OCI-LY7 (cell line): ENCODE data around the gene VASP. TPM values are rescaled to one million over a fixed set of nuclear protein-coding genes. Genes with fewer than 3 reads are reported as not detected.
"Not testable (repeated sequence)": the region's sequence is repeated elsewhere in the genome, so short reads cannot be mapped to it uniquely, and the experiment has no call there.

Experiments used
- BruUV-seq: library from RNA; stranded (reverse); fragments of 400-500 nt; replicated peaks from 2 replicates; lab custom pipeline; 2021; lab: Mats Ljungman, UMichigan
- CTCF ChIA-PET: fragments of 300-600 bp; sonication (Branson Sonifier 250); formaldehyde crosslinking; loops from one replicate; lab custom pipeline; 2022; ENCODE audit warnings: antibody characterized with exemption; ENCODE audit not compliant: unreplicated experiment; lab: Charles Lee
- POLR2A ChIA-PET: fragments of 300-600 bp; sonication (Branson Sonifier 250); formaldehyde crosslinking; loops from one replicate; lab custom pipeline; 2022; ENCODE audit warnings: antibody characterized with exemption; lab: Charles Lee
- DNase-seq: peaks from one replicate; pipeline ENCODE4 v3.0.0-alpha.2; 2015; ENCODE audit warnings: low spot score
- H2AFZ ChIP-seq: fragments of 200-600 bp; sonication (generic), shearing (Covaris generic); 2 replicates; pipeline ENCODE4 v1.6.1; 2014; ENCODE audit warnings: mild to moderate bottlenecking, antibody characterized with exemption, low read length, moderate library complexity
- H3K27ac ChIP-seq: fragments of 200-600 bp; sonication (generic); 2 replicates; pipeline ENCODE4 v1.5.1; 2014; ENCODE audit warnings: mixed run types, low read depth, mild to moderate bottlenecking, moderate library complexity, low read length, inconsistent platforms; ENCODE audit not compliant: poor library complexity, severe bottlenecking
- H3K36me3 ChIP-seq: fragments of 200-600 bp; sonication (generic); 2 replicates; pipeline ENCODE4 v1.6.1; 2014; ENCODE audit warnings: mild to moderate bottlenecking, antibody characterized with exemption, low read length, moderate library complexity, mixed read lengths; ENCODE audit not compliant: insufficient read depth
- H3K4me1 ChIP-seq: fragments of 200-600 bp; sonication (generic); 2 replicates; pipeline ENCODE4 v1.5.1; 2014; ENCODE audit warnings: mild to moderate bottlenecking, low read length; ENCODE audit not compliant: insufficient read depth, poor library complexity, severe bottlenecking
- H3K4me2 ChIP-seq: fragments of 200-600 bp; sonication (generic); 2 replicates; pipeline ENCODE4 v1.6.1; 2014; ENCODE audit warnings: mild to moderate bottlenecking, low read length
- H3K4me3 ChIP-seq: fragments of 200-600 bp; sonication (generic); 2 replicates; pipeline ENCODE4 v1.5.1; 2014; ENCODE audit warnings: mild to moderate bottlenecking, low read depth, low read length; ENCODE audit not compliant: poor library complexity, severe bottlenecking
- H3K79me2 ChIP-seq: fragments of 200-600 bp; sonication (generic); 2 replicates; pipeline ENCODE4 v1.6.1; 2016; ENCODE audit warnings: low read depth, mild to moderate bottlenecking, low read length, moderate library complexity, mixed read lengths; ENCODE audit not compliant: insufficient read depth
- H3K9me2 ChIP-seq: fragments of 200-600 bp; sonication (generic); 2 replicates; pipeline ENCODE4 v1.6.1; 2016; ENCODE audit warnings: mild to moderate bottlenecking, low read length, mixed read lengths; ENCODE audit not compliant: insufficient read depth
- H3K9me3 ChIP-seq: fragments of 200-600 bp; sonication (generic); 2 replicates; pipeline ENCODE4 v1.6.1; 2014; ENCODE audit warnings: mild to moderate bottlenecking, mixed run types, low read length, mixed read lengths
- H4K20me1 ChIP-seq: fragments of 200-600 bp; sonication (generic); 2 replicates; pipeline ENCODE4 v1.6.1; 2014; ENCODE audit warnings: mild to moderate bottlenecking, antibody characterized with exemption, low read length, moderate library complexity, mixed read lengths; ENCODE audit not compliant: insufficient read depth
- CTCF ChIP-seq: fragments of 200-600 bp; sonication (generic); conservative IDR thresholded peaks from 2 replicates; pipeline ENCODE4 v1.5.1; 2014; ENCODE audit warnings: mild to moderate bottlenecking, antibody characterized with exemption, low read length, moderate library complexity, mixed read lengths
- EZH2phosphoT487 ChIP-seq: fragments of 200-600 bp; sonication (generic); IDR thresholded peaks from 2 replicates; pipeline ENCODE4 v1.6.1; 2018; ENCODE audit warnings: low read depth, borderline replicate concordance, mild to moderate bottlenecking, mixed run types, antibody characterized with exemption, low read length, moderate library complexity, mixed read lengths
- intact Hi-C: fragments of 100-400 bp; cut with micrococcal nuclease; formaldehyde crosslinking; loops from one replicate; pipeline ENCODE4 v1.10.0; 2022; ENCODE audit not compliant: unreplicated experiment
- total RNA-seq, 2 experiments: library from RNA; depleted of rRNA in 1 of 2; stranded (reverse); fragments of >200 nt in 1 of 2; shearing (Covaris generic) in 1 of 2; gene quantifications; 2 replicates each; pipeline ENCODE4 v1.2.3, GENCODE V29; 2014 to 2022

VASP gene
- total RNA-seq, 2 experiments from 2014 or later: 39.6 to 62.8 TPM

- peaks cover 18% of the 10 kb centered on the region for H3K79me2 ChIP-seq
- no peak for DNase-seq
- H3K4me3 ChIP-seq: peak overlapping the region; percentile 92
- H3K9me2 ChIP-seq: no peaks in the 10 kb centered on the region
- peaks cover 11% of the 10 kb centered on the region for H4K20me1 ChIP-seq
- peak overlapping the region; percentile 85 for H3K27ac ChIP-seq
- H3K4me2 ChIP-seq: peak overlapping the region; percentile 99
- ChIA-PET CTCF (no interaction called here), POLR2A (interaction anchor here (0.6 kb wide), 1 partner anchor 26 kb away, joined by 3 read pairs; no protein-coding TSS in a partner anchor)
- no peaks in the 10 kb centered on the region for H3K9me3 ChIP-seq
- TF ChIP-seq EZH2phosphoT487 (no peak), CTCF (no peak)
- peaks cover 36% of the 10 kb centered on the region for H3K4me1 ChIP-seq
- BruUV-seq: TSS peak; percentile 44
- intact Hi-C loops: loop anchor here (5.0 kb wide), 2 partner anchors 48 to 133 kb away; no protein-coding TSS in a partner anchor
- H2AFZ ChIP-seq: no peak overlapping the region
- no peaks in the 10 kb centered on the region for H3K36me3 ChIP-seq
Observed at GRCh38 chr19:45509692-45510015, 2.4 kb downstream of the VASP start.

DNA sequence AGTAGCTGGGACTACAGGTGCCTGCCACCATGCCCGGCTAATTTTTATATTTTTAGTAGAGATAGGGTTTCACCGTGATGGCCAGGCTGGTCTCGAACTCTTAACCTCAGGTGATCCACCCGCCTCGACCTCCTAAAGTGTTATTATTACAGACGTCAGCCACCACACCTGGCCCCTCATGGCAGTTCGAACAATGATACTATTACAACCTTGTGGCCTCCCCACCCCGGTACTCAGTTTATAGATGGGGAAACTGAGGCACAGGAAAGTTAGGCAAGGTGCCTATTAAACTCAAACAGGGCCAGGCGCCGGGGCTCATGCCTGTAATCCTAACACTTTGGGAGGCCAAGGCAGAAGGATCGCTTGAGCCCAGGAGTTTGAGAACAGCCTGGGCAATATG lies 3.1 kb downstream of the VASP start:
- H3K9me2 ChIP-seq, H3K36me3 ChIP-seq, H3K27ac ChIP-seq, H3K9me3 ChIP-seq, POLR2A ChIA-PET, H3K4me2 ChIP-seq, H2AFZ ChIP-seq, CTCF ChIA-PET, H3K4me3 ChIP-seq, BruUV-seq, DNase-seq, intact Hi-C loops: not testable (repeated sequence)
- H3K4me1 ChIP-seq: peaks cover 43% of the 10 kb centered on the region
- H4K20me1 ChIP-seq: peaks cover 15% of the 10 kb centered on the region
- peaks cover 18% of the 10 kb centered on the region for H3K79me2 ChIP-seq

DNA sequence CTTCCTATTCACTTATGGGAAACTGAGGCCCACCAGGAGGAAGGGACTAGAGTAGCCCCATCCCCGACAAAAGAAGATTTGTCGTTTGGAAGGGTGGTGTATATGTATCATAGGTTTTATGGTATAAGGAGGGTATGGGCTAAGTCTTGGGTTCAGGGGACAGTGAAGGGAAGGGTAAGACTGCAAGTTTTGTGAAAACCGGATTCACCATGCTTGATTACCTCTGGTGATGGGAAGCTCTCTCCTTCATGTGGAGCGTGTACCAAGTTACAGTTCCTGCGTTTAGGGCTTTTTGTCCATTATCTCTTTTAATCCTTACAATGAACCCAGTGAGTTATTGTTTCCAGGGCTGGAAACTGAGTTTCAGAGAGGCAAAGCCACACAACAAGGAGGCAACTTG lies 3.8 kb downstream of the VASP start:
- H3K4me2 ChIP-seq: no peak overlapping the region
- CTCF ChIA-PET: no interaction called here
- H3K27ac ChIP-seq: no peak overlapping the region

More for the DNA sequence above, 3.8 kb downstream of the VASP start:
- no peak for DNase-seq
- POLR2A ChIA-PET: no interaction called here
- TF ChIP-seq EZH2phosphoT487: no peak
- TF ChIP-seq CTCF: no peak
- H3K9me3 ChIP-seq: no peaks in the 10 kb centered on the region
- H3K79me2 ChIP-seq: peaks cover 18% of the 10 kb centered on the region
- intact Hi-C loops: no loop called here
- H3K4me3 ChIP-seq: no peak overlapping the region
- H4K20me1 ChIP-seq: peaks cover 15% of the 10 kb centered on the region
- peaks cover 39% of the 10 kb centered on the region for H3K4me1 ChIP-seq
- no TSS peak for BruUV-seq
- H3K36me3 ChIP-seq: no peaks in the 10 kb centered on the region
- no peak overlapping the region for H2AFZ ChIP-seq
- no peaks in the 10 kb centered on the region for H3K9me2 ChIP-seq
